HG02852 (cell line): Measurements from ENCODE around the gene SLCO3A1.
"Not testable (repeated sequence)": the region's sequence is repeated elsewhere in the genome, so short reads cannot be mapped to it uniquely, and the experiment has no call there.

Experiments used
- ATAC-seq: cut with Tn5 transposase; IDR thresholded peaks from one replicate; pipeline ENCODE4 v1.9.1; 2021; ENCODE audit warnings: mild to moderate bottlenecking, moderate library complexity; ENCODE audit not compliant: unreplicated experiment

Gene SLCO3A1

GRCh38 chr15:92028389-92028724 is 174.8 kb downstream of the SLCO3A1 start:
- ATAC-seq: no peak

- ATAC-seq: no peak
Observed at GRCh38 chr15:92029767-92030166, 176.3 kb downstream of the SLCO3A1 start.

GRCh38 chr15:92033314-92033713 is 179.8 kb downstream of the SLCO3A1 start:
- ATAC-seq: no peak

DNA sequence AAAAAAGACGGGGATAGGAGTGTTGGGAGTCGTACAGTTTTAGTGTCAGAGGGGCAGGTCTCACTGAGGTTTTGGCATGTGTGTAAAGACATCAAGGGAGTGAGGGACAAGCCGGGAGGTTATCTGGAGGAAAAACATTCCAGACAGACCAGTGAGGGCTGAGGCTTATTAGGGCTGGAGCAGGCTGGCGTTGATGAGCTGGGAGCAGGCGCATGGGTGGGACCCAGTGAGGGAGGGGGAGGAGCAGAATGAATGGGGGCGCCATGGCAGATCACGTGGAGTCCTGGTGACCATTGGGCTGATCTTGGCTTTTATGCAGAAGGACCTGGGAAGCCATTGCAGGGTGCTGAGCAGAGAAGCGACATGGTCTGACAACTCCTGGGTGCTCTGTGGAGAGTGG is 180.2 kb downstream of the SLCO3A1 start:
- ATAC-seq: no peak

DNA sequence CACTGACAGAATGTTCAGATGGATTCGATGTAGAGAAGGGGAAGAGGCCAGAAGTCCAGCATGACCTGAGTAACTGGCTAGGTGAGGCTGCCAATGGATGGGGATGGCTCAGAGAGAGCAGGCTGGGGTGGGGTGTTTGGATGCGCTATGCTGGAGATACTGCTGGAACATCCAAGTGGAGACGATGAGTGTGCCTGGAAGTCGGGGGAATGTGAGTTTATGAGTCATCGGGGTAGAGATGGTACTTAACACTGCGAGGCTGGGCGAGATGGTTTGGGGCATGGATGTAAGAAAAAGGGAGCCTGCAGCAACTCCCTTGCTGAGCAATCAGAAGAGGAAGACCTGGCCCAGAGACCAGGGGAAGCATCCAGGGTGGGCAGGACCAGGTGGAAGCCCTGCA is 180.7 kb downstream of the SLCO3A1 start:
- ATAC-seq: no peak

GRCh38 chr15:92035551-92035950 is 182.0 kb downstream of the SLCO3A1 start:
- ATAC-seq: no peak

DNA sequence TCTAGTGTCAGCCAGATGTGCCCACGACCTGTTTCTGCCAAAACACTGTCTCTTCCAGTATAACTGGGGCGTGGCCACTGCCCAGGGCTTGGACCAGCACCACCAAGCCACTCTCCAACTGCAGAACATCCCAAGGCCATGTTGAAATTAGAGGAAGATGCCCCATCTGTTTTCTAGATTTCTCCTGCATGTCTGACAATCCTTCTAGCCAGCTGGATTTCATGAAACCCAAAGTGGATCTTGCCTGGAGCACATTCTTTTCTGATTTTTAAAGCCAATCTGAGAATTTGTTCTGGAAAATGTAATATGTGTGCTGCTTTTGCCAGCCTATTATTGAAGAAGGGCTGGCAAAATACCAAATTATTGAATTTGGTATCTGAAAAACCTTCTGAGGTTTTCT is 182.5 kb downstream of the SLCO3A1 start:
- ATAC-seq: no peak

DNA sequence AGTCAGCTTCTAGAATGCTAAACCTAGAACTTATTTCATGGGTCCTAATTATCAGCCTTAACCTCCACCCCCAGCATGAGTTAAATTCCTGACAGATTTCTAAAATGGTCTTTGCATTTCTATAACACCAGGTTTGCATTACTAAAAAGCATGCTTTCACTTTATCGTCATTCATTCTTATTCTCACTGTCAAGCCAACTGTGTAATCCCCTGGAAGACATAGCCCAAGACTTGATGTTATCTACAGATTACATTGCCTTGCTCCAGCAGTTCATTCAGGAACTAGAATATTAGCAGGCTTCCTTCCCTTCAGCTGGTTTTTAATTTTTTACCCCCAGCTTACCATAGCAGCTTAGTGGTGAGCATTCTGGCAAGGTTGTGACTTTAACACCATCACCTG is 184.0 kb downstream of the SLCO3A1 start:
- ATAC-seq: no peak

- no peak for ATAC-seq
Observed at GRCh38 chr15:92040350-92040749, 186.8 kb downstream of the SLCO3A1 start.

DNA sequence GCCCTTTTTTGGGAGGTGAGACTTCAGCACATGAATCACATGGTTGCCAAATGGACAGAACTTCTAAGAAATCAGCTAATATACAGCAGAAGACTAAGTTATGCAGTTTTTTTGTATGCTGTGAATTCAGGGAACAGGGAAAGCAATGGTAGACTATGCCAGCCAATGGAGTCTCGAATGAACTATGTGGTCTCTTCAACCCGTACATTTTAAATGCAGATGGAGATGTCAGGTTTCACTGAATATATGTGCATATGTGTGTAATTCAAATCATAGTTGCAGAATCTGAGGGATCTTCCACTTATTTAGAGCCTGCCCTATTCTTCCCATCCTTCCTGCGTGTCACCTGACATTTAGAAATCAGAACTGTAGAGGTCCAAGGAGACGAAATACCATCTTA is 187.9 kb downstream of the SLCO3A1 start:
- no peak for ATAC-seq

GRCh38 chr15:92043283-92043682 is 189.8 kb downstream of the SLCO3A1 start:
- no peak for ATAC-seq

- no peak for ATAC-seq
Observed at GRCh38 chr15:92044203-92044909, 190.8 kb downstream of the SLCO3A1 start.

DNA sequence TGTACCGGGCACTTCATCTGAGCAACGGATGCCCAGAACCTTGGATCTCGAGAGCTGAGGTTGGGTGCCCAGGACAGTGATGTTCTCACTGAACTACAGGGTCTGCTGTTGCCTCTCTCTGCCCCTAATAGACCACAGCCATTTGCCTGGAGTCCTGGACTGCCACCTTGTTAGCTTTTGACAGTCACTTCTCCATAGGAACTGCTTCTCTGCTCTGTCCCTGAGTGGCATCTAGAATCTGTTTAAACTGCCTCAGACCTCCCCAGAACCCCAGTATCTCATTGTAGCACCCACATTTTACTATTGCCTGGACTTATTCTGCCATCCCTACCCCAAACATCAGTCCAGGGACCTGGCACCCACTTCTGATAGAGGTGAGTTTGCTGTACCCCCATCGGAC is 194.4 kb downstream of the SLCO3A1 start:
- ATAC-seq: no peak

DNA sequence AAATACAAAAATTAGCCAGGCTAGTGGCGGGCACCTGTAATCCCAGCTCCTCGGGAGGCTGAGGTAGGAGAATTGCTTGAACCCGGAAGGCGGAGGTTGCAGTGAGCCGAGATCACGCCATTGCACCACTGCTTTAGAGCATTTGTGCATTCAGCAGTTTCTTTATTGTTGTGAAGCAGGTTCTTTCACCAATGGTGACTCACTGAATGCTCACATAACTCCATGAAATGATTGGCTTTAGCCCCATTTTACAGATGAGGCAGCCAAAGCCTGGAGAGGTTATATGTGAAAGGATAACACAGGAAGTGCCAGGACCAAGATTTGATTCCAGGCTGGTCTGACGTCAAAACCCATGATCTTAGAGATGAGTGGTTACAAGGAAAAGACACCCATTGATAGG is 195.2 kb downstream of the SLCO3A1 start:
- no peak for ATAC-seq

GRCh38 chr15:92049290-92049989 is 195.9 kb downstream of the SLCO3A1 start:
- ATAC-seq: no peak

DNA sequence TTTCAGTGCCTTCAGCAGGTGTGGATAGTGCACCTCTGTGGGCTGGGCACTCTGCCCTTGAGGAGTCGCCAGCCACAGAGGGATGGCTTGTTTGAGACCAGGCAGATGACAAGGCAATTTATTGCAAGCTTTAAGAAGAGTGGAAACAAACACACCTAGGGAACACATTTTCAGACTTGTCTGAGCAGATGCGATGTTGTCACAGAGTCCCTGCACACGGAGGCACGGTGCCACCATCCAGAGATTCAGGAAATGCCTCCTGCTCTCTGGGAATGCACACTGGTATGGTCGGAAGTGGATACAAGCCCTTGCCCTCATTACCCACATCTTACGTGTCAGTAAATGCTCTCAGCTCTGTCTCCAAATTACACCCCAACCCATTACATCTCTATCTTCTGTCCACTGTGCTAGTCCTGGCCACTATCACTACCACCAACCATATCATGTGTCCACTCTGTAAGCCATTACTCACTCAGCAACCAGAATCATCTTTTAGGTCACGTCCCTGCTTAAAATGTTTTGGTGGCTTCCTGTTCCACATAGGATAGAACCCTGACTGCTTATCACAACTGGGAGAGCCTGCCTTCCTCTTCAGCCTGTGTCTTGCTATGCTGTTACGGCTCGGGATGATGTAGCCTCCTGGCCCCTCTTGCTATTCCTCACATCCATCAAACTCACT is 196.9 kb downstream of the SLCO3A1 start:
- ATAC-seq: no peak

DNA sequence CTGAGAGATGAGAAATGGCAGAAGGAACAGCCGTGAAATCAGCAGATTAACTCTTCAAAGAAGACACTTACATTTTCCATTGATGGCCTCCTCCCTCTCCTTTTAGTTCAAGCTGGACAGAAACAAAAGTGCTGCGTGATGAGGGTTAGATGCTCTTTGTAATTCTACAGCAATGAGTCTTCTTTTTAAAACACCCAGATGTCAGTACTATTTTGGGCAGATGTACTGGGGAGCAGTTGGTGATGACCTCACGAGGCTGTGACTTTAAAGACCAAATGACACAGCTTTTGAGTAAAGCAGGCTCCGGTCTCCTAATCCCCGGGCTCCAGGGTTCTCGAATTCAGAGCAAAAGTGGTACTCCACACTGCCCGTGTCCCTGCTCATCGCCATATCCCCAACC is 198.2 kb downstream of the SLCO3A1 start:
- no peak for ATAC-seq

- ATAC-seq: no peak
Observed at GRCh38 chr15:92053753-92054316, 200.3 kb downstream of the SLCO3A1 start.

DNA sequence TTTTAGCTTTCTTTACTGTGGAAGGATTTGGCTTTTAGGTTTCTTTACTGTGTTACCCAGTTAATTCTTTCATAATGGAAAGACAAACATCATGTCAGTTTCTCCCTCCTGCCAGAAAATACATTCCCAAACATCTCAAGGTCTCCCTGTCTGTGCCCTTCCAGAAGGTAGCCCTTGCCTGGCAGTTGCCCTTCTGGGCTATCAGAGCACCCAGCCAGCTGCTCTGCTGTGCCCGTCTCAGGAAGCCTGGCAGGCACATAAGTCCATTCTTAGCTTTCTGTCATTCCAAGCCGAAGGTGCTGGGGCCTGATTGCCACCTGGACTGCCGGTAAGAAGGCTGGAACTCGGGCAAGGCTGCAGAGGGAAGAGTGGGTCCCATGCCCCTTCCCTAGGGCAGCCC is 203.4 kb downstream of the SLCO3A1 start:
- ATAC-seq: no peak

- no peak for ATAC-seq
Observed at GRCh38 chr15:92059036-92059970, 205.8 kb downstream of the SLCO3A1 start.

DNA sequence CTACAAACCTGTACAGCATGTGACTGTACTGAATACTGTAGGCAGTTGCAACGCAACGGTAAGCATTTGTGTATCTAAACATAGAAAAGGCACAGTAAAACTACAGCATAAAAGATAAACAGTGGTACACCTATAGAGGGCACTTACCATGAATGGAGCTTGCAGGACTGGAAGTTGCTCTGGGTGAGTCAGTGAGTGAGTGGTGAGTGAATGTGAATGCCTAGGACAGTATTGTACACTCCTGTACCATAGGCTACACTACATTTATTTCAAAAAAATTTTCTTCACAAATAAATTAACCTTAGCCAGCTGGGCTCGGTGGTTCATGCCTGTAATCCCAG is 206.4 kb downstream of the SLCO3A1 start:
- not testable (repeated sequence) for ATAC-seq
